Activated naive CD8-positive, alpha-beta T cell (primary cell): Measurements from ENCODE around the gene PIK3R5.

Source experiments
- H3K27ac Mint-ChIP-seq: one replicate; pipeline ENCODE4 v1.8.0; 2021; ENCODE audit warnings: mixed read lengths
- H3K27me3 Mint-ChIP-seq: one replicate; pipeline ENCODE4 v1.8.0; 2021; ENCODE audit warnings: mixed read lengths
- H3K36me3 Mint-ChIP-seq: one replicate; pipeline ENCODE4 v1.8.0; 2021; ENCODE audit warnings: mixed read lengths
- H3K4me1 Mint-ChIP-seq: one replicate; pipeline ENCODE4 v1.8.0; 2021; ENCODE audit warnings: low read depth, mixed read lengths
- H3K4me3 Mint-ChIP-seq: one replicate; pipeline ENCODE4 v1.8.0; 2021; ENCODE audit warnings: mild to moderate bottlenecking, mixed read lengths
- H3K9me3 Mint-ChIP-seq: one replicate; pipeline ENCODE4 v1.8.0; 2021; ENCODE audit warnings: low read depth, mixed read lengths

The PIK3R5 gene

GRCh38 chr17:8965394-8966168 is at the start of gene PIK3R5:
PIK3R5 (minus strand) TSS chr17:8965707; CDS start chr17:8911494, 54,213 bp downstream.
- Mint-ChIP-seq H3K4me1 (peaks cover 53% of the 10 kb centered on the region), H3K9me3 (peaks cover 11% of the 10 kb centered on the region), H3K4me3 (peak within 1 kb of the TSS; percentile 94), H3K27ac (peak within 1 kb of the TSS; percentile 97), H3K36me3 (peaks cover 20% of the 10 kb centered on the region), H3K27me3 (no peaks in the 10 kb centered on the region)

DNA sequence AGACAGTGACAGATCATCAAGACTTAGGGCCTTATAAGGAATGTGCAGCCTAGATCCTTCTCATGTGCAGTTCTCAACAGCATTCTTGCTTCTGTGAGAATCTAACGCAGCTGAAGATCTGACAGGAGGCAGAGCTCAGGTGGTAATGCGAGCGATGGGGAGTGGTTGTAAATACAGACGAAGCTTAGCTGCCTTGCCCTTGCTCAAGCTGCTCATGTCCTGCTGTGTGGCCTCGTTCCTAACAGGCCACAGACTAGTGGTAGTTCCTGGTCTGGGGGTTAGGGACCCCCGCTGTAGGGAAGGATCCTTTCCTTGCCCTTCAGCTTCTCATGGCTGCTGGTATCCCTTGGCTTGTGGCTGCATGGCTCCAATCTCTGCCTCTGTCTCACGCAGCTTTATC is 45.5 kb upstream of the PIK3R5 start:
- Mint-ChIP-seq H3K4me3 (no peak overlapping the region), H3K9me3 (no peaks in the 10 kb centered on the region), H3K27me3 (peaks cover 19% of the 10 kb centered on the region), H3K4me1 (no peaks in the 10 kb centered on the region), H3K36me3 (peaks cover 2% of the 10 kb centered on the region), H3K27ac (no peak overlapping the region)

- Mint-ChIP-seq H3K4me3 (no peak overlapping the region), H3K36me3 (peaks cover 7% of the 10 kb centered on the region), H3K9me3 (no peaks in the 10 kb centered on the region), H3K4me1 (peaks cover 2% of the 10 kb centered on the region), H3K27me3 (peaks cover 28% of the 10 kb centered on the region), H3K27ac (no peak overlapping the region)
Observed at GRCh38 chr17:9009737-9010136, 44.2 kb upstream of the PIK3R5 start.

DNA sequence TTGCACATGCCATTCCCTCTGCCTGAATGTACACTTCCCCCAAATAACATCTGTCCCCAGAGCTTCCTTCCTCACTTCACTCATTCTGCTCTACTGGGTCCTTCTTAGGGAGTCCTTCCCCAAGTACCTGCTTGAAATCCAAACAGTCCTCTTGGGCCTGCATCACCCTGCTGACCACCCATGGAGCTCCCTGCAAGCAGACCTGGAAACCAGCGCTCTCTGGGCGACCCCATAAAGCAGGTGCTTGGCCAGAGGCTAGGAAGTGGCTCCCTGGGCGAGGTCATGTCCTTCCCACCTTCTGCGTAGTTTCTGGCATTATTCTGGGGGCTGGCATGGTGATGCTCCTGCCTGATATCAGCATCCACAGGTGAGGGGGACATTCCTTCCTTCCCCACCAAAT is 43.6 kb upstream of the PIK3R5 start:
- Mint-ChIP-seq H3K4me1 (peaks cover 2% of the 10 kb centered on the region), H3K4me3 (no peak overlapping the region), H3K36me3 (peaks cover 7% of the 10 kb centered on the region), H3K9me3 (no peaks in the 10 kb centered on the region), H3K27ac (no peak overlapping the region), H3K27me3 (peaks cover 28% of the 10 kb centered on the region)

GRCh38 chr17:9007052-9007714 is 41.7 kb upstream of the PIK3R5 start:
- H3K9me3 Mint-ChIP-seq: no peaks in the 10 kb centered on the region
- H3K4me1 Mint-ChIP-seq: peaks cover 5% of the 10 kb centered on the region
- peaks cover 28% of the 10 kb centered on the region for H3K27me3 Mint-ChIP-seq
- no peak overlapping the region for H3K27ac Mint-ChIP-seq
- H3K36me3 Mint-ChIP-seq: peaks cover 7% of the 10 kb centered on the region
- H3K4me3 Mint-ChIP-seq: no peak overlapping the region

DNA sequence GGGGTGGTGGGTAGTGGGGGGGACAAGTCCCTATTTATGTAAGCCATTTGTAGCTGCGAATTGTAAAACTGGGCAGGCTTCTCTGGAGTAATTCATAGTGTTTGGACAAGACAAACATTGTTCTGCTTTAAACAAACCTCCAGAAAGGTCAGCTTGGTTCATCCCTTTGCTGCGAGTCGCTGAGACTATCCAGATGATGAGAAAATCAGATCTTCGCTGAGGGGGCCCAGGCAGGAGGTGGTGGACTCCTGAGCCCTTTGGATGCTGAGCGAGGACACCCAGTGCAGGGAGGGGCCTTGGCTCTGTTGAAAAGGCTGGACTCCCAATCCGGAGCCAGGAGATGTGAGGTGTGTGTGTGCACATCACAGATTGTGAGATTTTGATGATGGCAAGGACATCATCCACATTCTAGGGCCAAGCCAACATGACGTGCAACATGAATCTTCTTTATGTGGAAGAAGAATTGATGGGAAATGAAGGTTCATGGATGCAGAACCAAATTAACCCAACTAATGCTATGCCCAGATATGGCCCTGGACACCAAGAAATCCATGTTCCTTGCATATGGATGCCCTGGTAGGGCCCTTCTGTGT is 40.8 kb upstream of the PIK3R5 start:
- Mint-ChIP-seq H3K4me3 (no peak overlapping the region), H3K4me1 (peaks cover 5% of the 10 kb centered on the region), H3K9me3 (no peaks in the 10 kb centered on the region), H3K27me3 (peaks cover 33% of the 10 kb centered on the region), H3K27ac (no peak overlapping the region), H3K36me3 (peaks cover 7% of the 10 kb centered on the region)

- Mint-ChIP-seq H3K27me3 (peaks cover 37% of the 10 kb centered on the region), H3K4me3 (peak overlapping the region; percentile 83), H3K9me3 (no peaks in the 10 kb centered on the region), H3K36me3 (peaks cover 8% of the 10 kb centered on the region), H3K27ac (no peak overlapping the region), H3K4me1 (peaks cover 5% of the 10 kb centered on the region)
Observed at GRCh38 chr17:9004961-9005285, 39.4 kb upstream of the PIK3R5 start.

DNA sequence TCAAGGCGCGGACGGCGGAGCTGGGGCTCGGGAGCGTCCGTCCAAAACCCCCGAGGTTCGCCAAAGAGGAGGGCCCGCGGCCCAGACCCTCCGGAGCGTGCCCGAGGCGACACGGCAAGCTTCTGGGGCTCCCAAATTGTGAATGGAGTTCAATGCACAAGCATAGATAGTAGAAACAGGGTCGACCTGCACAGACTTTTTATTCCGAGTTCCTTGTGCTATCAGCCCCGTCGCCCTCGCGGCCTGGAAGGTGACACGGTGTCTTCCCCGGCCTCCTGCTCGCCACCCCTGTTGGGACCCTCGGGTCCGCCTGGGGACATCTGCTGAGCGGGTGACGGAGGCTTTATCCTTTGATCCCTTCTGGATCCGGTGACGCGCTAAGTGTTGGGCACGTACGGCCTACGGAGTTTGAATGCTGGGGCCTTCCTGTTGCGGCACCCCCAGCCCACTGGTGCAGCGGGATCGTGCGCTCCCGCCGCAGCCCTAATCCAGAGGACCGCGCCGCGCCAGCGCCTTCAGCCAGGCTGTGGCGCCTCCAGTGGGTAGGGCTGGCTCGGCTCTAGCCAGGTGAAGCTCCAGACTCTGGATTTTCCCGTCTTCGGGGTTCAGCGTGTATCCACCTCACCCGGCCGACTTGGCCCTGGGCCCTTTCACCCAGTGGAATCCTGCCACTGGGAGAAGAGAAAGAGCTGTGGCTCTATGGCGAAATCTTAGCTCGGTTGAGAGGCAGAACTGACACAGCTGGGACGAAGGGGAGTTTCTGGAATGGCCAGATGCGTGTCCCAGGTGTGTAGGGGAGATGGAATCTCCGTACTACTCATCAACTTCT is 38.8 kb upstream of the PIK3R5 start:
- H3K9me3 Mint-ChIP-seq: no peaks in the 10 kb centered on the region
- H3K36me3 Mint-ChIP-seq: peaks cover 8% of the 10 kb centered on the region
- peaks cover 5% of the 10 kb centered on the region for H3K4me1 Mint-ChIP-seq
- no peak overlapping the region for H3K27ac Mint-ChIP-seq
- H3K27me3 Mint-ChIP-seq: peaks cover 35% of the 10 kb centered on the region
- H3K4me3 Mint-ChIP-seq: peak overlapping the region; percentile 83

GRCh38 chr17:9003355-9004131 is 38.0 kb upstream of the PIK3R5 start:
- H3K27me3 Mint-ChIP-seq: peaks cover 31% of the 10 kb centered on the region
- H3K4me3 Mint-ChIP-seq: peak overlapping the region; percentile 63
- H3K9me3 Mint-ChIP-seq: no peaks in the 10 kb centered on the region
- H3K36me3 Mint-ChIP-seq: peaks cover 8% of the 10 kb centered on the region
- H3K4me1 Mint-ChIP-seq: peaks cover 5% of the 10 kb centered on the region
- H3K27ac Mint-ChIP-seq: no peak overlapping the region

GRCh38 chr17:9002606-9003354 is 37.3 kb upstream of the PIK3R5 start:
- H3K27me3 Mint-ChIP-seq: peaks cover 29% of the 10 kb centered on the region
- H3K36me3 Mint-ChIP-seq: peaks cover 8% of the 10 kb centered on the region
- no peaks in the 10 kb centered on the region for H3K9me3 Mint-ChIP-seq
- H3K4me3 Mint-ChIP-seq: peak overlapping the region; percentile 78
- H3K27ac Mint-ChIP-seq: no peak overlapping the region
- H3K4me1 Mint-ChIP-seq: peaks cover 8% of the 10 kb centered on the region

GRCh38 chr17:9002227-9002605 is 36.7 kb upstream of the PIK3R5 start:
- H3K4me3 Mint-ChIP-seq: peak overlapping the region; percentile 78
- H3K4me1 Mint-ChIP-seq: peaks cover 8% of the 10 kb centered on the region
- H3K27ac Mint-ChIP-seq: no peak overlapping the region
- no peaks in the 10 kb centered on the region for H3K9me3 Mint-ChIP-seq
- H3K27me3 Mint-ChIP-seq: peaks cover 27% of the 10 kb centered on the region
- peaks cover 8% of the 10 kb centered on the region for H3K36me3 Mint-ChIP-seq

DNA sequence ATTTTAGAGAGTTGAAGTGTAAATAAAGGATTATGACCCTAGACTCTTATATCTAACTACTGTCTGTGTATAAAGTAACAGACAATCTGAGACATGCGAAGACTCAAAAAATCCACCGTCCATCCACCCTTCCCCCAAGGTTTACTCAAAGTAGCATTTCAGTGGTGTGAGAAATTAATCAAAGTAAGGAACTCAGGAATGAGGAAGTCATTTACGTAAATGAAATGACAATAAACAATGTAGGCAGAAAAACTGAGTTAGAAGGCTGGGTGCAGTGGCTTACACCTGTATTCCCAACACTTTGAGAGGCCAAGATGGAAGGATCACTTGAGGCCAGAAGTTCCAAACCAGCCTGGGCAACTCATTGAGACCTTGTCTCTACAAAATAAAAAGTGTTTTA is 36.1 kb upstream of the PIK3R5 start:
- H3K36me3 Mint-ChIP-seq: peaks cover 8% of the 10 kb centered on the region
- H3K27ac Mint-ChIP-seq: no peak overlapping the region
- peaks cover 8% of the 10 kb centered on the region for H3K4me1 Mint-ChIP-seq
- peaks cover 27% of the 10 kb centered on the region for H3K27me3 Mint-ChIP-seq
- no peaks in the 10 kb centered on the region for H3K9me3 Mint-ChIP-seq
- H3K4me3 Mint-ChIP-seq: peak overlapping the region; percentile 42

- no peak overlapping the region for H3K4me3 Mint-ChIP-seq
- peaks cover 6% of the 10 kb centered on the region for H3K4me1 Mint-ChIP-seq
- H3K9me3 Mint-ChIP-seq: no peaks in the 10 kb centered on the region
- no peak overlapping the region for H3K27ac Mint-ChIP-seq
- peaks cover 12% of the 10 kb centered on the region for H3K27me3 Mint-ChIP-seq
- peaks cover 2% of the 10 kb centered on the region for H3K36me3 Mint-ChIP-seq
Observed at GRCh38 chr17:8997994-8998628, 32.6 kb upstream of the PIK3R5 start.
